Ovary (tissue), 3 donors: ENCODE results near the gene FOXL3.

ENCODE experiments used
- CTCF ChIP-seq, 3 donors: fragments of 450-650 bp in 2 of 3; fragments of 200-600 bp in 1 of 3; IDR thresholded peaks; one replicate each; pipeline versions ENCODE4 v1.5.1 to v1.8.0; 2016 to 2022; ENCODE audit warnings: antibody characterized with exemption in 3 of 3, mild to moderate bottlenecking in 1 of 3
- EP300 ChIP-seq: sonication (generic); formaldehyde crosslinking; IDR thresholded peaks from one replicate; pipeline ENCODE4 v1.6.1; 2017; ENCODE audit warnings: antibody characterized with exemption
- POLR2A ChIP-seq: fragments of 450-650 bp; IDR thresholded peaks from one replicate; pipeline ENCODE4 v1.6.1; 2017; ENCODE audit warnings: antibody characterized with exemption, mild to moderate bottlenecking, moderate library complexity
- donor health status: DM: no; HTN: no; CAD: no.

- no peak for TF ChIP-seq CTCF (IDR thresholded peaks at IDR 0.05)
- no peak for TF ChIP-seq POLR2A
- TF ChIP-seq EP300 = no peak
Observed at GRCh38 chr7:322708-323111, 32.7 kb downstream of the FOXL3 start.
